Stimulated activated CD8-positive, alpha-beta memory T cell treated with anti-CD3 and anti-CD28 coated beads, Interleukin-15, amount 100 ng/mL, for 4 hours (primary cell): ENCODE results near the gene DENND5B.

Experiments used
- DNase-seq, 2 donors: peaks; one replicate each; pipeline ENCODE4 v3.0.0-alpha.2; 2020; ENCODE audit warnings: low read depth in 2 of 2

DENND5B gene

DNA sequence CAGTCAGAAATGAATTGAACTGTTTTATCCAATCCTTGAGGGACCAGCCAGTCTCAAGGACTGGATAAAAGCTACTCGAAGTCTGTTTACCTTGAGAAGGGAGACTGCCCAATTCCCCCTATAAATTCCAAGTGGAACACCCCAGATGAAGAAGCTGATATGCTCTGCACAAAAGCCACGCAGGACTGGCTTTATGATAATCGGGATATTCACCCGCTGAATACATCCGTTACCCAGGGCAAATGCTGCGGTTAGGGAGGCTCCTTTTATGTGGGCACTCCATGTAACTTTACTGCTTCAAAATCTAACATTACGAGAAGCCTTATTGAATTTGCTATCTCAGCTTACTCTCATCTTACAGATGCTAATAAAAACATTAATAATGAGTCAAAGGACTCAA is 119.1 kb downstream of the DENND5B start:
- no peak for DNase-seq

DNA sequence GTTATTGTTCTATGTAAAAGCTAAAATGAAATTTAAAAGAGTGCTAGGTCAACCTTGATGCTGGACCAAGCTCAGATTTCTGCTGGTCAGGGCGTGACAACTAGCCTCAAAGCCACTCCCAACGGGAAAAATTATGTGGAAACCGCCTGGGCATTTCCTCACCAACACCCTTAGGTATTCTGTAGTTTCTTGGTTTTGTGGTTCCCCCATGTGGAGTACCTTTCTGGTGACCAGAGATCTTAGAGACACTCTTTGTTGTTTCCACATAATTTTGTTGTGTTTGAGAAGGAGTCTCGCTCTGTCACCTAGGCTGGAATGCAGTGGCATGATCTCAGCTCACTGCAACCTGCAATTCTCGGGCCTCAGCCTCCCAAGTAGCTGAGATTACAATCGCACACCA is 119.9 kb downstream of the DENND5B start:
- DNase-seq, result no peak

DNA sequence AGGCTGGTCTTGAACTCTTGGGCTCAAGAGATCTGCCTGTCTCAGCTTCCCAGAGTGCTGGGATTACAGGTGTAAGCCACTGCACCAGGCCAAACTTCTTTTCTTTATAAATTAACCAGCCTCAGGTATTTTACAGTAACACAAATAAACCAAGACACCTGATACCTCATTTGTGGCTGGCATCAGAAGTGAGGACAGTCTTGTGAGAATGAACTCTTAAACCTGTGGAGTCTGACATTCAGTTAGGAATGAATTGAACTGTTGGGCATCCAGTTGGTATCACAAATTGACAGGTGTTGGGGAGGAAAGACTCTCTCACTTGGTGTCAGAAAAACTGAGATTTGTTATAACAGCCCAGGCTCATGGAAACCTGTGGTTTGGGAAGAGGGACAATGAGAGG is 120.5 kb downstream of the DENND5B start:
- no peak for DNase-seq

DNA sequence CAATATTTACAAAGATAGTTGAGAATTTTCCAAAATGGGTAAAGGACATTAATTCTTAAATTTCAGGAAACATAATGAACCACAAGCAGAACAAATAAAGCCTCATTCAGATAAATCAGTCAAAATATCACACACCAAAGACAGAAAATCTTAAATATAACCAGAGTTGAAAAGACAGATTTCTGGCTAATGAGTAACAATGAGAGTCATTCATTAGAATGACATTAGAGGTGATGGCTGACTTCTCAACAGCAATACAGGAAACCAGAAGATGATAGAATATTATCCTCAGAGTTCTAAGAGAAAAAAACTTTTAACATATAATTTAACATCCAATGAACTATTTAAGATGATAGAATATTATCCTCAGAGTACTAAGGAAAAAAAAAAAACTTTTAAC is 124.2 kb downstream of the DENND5B start:
- no peak for DNase-seq

DNA sequence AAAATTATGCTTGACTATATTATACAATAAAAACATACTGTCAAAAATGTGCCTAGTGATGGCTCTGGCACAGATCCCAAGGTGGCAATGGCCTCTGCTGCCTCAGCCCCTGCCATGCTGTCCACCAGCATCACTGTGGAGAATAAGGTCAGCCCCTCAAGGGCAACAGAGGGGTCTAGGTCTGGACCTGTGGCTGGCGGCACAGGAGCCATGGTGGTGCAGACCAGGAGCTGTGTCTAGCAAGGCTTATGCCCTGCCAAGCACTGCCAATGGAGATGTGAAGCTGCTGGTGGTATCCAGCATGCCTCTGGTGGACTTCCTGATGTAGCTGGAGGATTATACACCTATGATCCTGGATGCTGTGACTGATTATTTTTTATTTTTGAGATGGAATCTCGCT is 125.9 kb downstream of the DENND5B start:
- DNase-seq, result no peak

DNA sequence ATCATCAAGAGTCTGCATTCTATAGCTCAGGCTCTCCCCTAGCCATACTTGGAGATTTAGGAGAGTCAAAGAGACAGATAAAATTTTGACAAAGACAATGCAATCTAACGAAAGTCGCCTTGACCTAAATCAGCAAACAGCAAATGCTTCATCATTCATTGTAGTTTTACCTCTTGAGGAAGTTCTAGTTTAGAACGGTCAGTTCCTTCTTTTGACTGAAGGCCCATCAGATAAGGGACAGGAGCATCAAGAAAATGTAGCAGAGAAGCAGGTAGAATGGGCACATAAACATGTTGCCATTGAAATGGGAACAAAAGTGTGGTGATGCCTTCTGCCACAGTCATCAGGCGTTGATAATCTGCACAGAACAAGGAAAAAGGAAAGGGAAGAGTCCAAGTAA is 130.9 kb downstream of the DENND5B start:
- no peak for DNase-seq

DNA sequence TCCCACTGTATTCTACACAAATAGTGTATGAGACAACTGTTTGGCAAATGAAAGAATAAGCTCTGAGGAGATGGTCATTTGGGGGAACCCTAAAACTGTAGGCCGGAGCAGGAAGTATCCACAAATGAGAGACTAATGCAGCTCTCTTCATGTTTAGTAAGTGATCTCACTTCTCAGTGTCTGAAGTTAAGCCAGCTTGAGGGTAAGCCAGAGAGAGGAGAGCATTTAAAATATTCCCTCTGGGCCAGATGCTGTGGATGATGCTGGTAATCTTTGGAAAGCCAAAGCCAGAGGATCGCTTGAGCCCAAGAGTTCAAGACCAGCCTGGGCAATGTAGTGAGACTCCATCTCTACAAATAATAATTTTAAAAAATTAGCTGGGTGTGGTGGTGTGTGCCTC is 134.4 kb downstream of the DENND5B start:
- no peak for DNase-seq

DNA sequence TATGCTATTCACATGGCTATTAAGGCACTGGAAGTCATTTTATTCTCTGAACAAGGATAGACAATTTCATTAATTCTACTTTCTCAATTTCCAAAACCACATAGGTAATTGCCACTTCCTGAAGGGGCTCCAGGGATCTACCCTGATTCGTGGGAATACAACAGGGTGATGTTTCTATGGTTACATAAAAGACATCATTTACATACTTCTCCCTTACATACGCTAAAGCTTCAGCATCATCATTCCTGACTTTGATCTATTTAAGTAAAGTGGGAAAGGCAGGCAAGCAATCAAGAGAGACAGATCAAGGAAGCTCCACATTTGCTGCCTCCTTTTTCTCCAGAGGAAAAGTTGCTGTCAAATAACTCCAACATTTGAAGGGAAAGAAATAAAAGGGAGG is 146.2 kb downstream of the DENND5B start:
- no peak for DNase-seq

DNA sequence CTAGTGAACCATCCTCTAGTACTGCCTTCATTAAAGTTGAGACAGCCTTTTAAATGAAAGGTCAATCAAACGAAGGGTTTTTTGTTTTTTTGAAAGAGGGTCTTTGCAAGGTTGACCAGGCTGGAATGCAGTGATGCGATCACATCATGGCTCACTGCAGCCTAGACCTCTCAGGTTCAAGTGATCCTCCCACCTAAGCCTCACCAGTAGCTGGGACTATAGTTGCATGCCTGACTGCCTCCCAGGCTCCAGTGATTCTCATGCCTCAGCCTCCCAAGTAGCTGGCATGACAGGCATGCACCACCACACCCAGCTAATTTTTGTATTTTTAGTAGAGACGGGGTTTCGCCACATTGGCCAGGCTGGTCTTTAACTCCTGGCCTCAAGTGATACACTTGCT is 150.3 kb downstream of the DENND5B start:
- DNase-seq, result no peak

DNA sequence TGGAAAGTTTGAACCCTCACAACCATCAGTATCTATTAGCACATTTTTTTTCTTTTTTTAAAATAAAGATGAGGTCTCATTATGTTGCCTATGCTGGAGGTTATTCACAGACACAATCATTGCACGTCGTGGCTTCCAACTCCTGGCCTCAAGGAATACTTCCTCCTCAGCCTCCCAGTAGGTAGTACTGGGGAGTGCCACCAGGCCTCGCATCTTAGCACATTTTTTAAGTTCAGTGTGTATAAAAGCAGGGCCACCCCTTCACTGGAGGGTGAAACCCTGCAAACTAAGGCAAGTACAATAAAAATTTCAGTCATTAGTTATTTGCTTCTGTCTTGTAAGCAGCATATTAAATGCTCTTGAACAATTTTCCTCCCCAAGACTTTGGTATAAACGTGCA is 150.8 kb downstream of the DENND5B start:
- no peak for DNase-seq

DNA sequence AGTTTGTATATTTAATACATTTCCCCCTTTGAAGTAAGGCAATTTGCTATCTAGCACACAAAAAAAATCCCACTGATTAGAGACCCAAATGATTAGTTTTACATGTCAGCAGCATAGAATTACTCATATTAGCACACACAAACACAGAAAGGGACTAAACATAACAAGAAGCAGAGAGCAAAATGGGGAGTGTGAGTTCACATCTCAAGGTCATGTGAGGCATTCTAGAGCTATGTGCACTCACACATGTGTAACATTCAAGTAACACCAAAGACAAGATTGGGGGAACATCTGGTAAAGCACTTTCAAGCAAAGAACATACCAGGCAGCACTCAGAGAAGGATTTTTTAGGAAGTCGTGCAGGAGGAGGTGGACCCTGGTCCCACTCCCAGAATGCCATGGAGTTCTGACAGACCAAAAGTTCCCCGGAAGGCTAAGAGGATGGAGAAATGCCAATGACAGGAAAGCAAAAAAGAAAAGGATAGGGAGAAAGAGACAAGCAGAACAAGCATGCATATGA is 159.2 kb downstream of the DENND5B start:
- DNase-seq, result no peak

DNA sequence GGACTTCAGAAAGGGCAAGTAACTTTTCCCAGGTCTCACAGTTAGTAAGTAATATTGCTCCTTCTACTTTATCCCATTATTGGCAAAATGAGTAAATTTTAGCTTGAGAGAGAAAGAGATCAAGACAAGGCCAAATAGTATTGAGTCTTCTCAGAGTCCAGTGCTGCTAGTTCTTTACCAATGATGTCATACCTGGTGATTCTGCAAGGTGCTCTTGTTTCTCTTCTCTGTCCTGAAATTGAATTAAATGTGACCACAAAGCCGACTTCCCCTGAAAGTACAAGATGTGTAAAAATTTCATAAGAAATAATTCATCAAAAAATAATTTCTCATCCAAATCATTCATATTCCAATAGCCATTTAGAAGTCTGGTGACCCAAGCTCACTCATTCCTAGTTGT is 167.5 kb downstream of the DENND5B start:
- no peak for DNase-seq

DNA sequence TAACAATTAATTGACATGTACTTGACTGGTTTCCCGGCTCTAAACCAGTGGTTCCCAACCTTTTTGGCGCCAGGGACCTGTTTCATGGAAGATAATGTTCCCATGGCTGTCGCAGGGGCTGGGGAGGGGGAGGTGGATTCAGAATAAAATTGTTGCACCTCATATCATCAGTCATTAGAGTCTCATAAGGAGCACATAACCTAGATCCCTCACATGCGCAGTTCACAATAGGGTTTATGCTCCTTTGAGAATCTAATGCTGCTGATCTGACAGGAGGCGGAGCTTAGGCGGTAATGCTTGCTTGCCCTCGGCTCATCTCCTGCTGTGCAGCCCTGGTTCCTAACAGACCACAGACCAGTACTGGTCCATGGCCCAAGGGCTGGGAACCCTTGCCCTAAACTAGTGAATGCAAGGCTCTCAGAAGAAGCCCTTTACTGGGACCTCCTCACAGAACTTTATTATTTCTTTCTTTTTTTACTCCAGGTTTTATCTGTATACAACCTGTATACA is 178.6 kb downstream of the DENND5B start:
- DNase-seq, result no peak

DNA sequence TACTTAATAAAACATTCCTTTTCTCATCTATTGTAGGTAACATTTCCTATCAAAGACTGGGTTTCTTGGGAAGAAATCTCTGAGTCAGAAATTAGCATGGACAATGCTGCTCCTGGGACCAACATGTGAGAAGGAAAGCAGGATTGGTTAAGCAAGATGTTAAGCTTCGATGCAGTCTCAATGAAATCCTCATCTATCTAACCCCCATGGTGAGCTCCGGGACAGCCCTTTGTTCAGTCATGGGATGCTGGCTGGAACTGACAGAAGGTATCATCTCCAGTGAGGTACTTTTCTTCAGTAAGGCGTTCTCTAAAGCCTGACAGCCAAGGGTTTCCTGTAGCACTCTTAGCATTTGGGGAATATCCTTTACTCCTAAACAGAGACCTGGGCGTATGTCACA is 182.2 kb downstream of the DENND5B start:
- no peak for DNase-seq

DNA sequence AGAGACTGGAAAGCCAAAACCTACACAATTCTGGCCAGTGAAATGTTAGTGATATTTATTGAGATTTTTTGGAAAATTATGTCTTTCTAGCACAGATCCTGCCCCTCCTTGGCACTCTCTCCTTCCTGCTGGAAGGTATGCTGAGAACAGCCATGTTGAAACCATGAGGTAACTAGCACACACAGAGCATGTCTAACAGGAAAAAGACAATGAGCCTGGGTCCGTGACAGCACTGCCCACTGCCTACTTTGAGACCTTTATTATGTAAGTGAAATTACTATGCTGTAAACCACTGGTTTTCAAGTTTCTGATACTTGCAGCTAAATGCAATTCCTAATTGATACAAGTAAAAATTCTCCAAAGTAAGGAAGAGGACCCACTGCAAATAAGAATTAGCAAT is 183.4 kb downstream of the DENND5B start:
- no peak for DNase-seq

DNA sequence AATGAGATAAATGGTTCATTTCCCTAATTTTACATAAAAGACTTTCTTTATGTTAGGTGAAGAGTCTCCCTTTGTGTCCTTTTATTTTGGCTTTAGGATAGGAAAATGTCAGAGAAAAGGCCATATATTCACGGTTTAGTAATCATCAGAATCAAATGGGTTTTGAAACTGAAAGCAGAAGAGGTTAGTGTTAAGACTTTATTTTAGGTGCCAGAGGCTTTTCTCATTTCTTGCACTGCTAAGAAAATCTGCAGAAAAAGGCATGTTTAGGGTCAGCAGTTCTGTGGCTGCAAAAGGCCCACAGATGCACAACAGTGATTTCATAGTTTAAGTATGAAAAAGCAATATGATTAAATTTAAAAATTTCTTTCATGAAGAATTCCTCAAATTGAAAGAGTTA is 184.6 kb downstream of the DENND5B start:
- DNase-seq, result no peak

DNA sequence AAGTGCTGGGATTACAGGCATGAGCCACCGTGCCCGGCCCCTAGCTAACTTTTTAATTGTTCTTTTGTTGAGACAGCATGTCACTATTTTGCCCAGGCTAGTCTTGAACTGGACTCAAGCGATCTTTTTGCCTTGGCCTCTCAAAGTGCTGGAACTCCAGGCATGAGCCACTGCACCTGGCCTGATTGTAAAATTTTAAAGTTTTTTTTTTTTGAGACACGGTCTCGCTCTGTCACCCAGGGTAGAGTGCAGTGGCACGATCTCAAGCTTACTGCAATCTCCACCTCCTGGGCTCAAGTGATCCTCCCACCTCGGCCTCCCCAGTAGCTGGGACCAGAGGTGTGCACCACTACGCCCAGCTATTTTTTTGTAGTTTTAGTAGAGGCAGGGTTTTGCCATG is 185.9 kb downstream of the DENND5B start:
- DNase-seq, result no peak

DNA sequence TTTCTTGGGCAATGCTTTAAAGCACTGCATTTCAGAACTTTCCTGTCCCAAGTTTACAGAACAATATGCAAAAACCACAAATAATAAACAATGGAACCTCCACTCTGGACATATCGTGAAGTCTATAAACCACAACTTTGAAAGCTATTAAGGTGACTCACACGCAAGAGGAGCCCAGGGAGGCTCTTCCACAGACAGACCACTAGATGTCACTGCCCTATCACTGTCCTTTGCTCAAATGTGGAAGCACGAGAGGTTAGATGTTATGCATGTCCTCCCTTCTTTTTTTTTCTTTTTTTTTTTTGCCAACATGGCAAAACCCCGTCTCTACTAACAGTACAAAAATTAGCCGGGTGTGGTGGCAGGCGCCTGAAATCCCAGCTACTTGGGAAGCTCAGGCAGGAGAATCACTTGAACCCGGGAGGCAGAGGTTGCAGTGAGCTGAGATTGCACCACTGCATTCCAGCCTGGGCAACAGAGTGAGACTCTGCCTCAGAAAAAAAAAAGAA is 187.8 kb downstream of the DENND5B start:
- peak in 1 of 2 donors; percentile 14 for DNase-seq

DNA sequence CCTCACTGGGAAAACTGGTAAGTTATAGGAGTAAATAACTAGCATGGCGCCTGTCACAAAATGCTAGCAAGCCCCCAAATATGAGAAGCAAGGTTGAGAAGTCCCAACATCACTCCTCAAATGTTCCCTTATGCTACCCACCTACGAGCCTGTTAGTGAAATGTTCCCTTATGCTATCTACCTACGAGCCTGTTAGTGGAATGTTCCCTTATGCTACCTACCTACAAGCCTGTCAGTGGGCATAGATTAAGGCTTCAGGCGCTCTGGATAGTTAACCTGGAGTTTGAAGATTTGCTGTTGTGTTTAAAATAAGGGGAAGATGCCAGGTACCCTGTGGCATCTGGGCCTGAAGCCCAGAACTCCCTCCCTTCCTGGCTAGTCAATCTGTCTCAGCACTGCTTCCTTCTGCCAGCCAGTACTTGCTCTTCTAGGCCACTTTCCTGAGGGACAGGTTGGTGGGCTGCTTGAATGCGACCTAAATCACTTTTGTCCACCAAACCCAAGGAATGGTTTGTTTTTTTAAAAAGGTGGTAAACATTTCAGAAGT is 197.9 kb downstream of the DENND5B start:
- DNase-seq, result no peak

DNA sequence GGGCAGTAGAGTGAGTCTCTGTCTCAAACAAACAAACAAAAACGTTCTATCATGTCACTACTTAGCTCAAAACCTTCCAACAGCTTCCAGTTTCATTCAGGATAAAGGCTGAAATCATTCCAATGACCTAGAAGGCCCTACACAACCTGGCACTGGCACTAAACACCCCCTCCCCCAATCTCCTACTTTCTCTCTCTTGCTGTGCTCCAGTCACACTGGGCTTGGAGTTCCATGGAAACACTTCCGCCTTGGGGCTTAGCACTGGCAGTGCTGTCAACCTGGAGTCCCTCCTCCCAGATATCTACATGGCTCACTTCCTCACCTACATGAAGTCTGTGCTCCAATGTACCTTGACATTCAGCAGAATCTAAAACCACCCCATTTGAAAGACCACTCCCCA is 199.9 kb downstream of the DENND5B start:
- DNase-seq, result no peak

DNA sequence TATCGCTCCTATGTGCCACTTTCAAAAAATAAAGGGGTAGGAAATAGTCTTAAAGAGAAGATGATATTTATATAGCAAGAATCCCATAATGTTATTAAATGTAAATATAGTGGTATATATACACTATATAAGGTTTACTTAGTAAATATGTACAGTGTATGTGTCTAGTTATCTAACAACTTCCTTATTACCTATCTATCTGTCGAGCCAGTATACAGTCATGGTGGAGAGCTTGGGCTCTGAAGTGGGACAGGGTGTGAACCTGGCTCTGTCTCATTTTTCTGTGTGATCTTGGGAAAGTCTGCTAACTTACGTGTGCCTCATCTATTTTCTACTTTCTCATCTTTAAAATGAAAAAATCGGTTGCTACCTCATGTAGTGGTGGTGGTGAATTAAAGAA is 202.2 kb downstream of the DENND5B start:
- no peak for DNase-seq

DNA sequence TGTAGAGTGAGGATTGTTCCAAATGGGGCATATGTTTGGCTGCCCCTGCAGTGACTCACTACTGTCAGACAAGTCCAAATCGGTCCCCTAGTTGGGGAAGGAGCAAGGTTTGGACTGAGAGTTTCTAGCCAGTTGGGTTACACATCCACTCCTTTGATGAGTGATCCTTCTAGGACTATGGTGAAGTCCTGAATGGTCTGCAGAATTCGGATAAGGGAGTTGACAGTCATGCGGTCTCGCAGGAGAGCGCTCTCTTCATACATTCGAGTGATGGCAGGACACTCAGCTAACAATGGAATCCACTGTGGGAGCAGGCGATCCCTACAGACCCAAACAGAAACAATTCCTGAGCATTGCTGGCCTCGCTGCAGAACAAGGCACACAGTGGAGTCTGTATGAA is 203.5 kb downstream of the DENND5B start:
- DNase-seq, result no peak

DNA sequence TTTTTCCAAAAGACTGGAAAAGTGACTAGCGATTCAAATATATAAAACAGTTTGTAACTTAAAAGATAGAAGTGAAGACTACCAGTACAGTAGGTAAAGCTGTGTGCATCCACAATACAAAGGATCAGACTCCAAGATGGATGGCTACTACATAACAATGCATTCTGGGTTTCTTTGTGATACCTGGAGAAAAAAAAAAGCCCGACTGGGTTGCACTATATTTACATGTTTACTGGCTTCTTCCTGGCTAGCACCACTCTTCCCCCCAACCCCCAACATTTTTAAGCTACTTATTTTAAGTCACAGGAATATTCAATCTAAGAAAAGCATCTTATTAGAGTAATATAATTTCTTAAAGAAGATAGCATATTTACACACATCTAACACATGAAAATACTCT is 203.9 kb downstream of the DENND5B start:
- no peak for DNase-seq

DNA sequence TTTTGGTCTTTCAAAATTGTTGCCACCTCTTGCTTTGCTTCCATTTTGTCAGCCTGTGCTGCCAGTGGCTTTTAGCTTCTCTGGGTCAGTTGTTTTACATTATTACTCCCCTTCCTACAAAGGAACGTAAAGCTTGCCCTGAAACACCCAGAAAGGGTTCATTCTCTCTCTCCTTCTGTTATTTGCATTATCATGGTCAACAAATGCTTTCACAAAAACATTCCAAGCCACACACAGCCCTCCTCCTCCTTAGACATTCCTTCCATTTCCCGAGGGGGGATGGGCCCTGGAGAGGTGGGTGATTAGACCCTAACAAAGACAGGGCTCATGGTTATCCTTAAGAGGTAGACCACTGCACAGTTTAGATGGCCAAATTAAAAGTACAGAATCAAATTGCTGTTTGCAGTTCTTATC is 204.6 kb downstream of the DENND5B start:
- DNase-seq, result no peak
